Pons (tissue), 1 donor: ENCODE data around the gene PRC1.
A peak's percentile ranks its signal among the peaks of the same experiment; 100 is the strongest.
"Not testable (repeated sequence)": the region's sequence is repeated elsewhere in the genome, so short reads cannot be mapped to it uniquely, and the experiment has no call there.

ENCODE experiments used
- DNase-seq: peaks from one replicate; pipeline ENCODE4 v3.0.0-alpha.2; 2016; ENCODE audit warnings: low spot score

The PRC1 gene

GRCh38 chr15:90994417-90995311 lies at the start of gene PRC1:
Gene PRC1 (minus strand): TSS chr15:90994535. CDS start chr15:90994417, 118 bp downstream.
- peak; percentile 93 for DNase-seq

GRCh38 chr15:91043202-91043874 lies 49.0 kb upstream of the PRC1 start:
- no peak for DNase-seq

GRCh38 chr15:91040856-91041255 lies 46.5 kb upstream of the PRC1 start:
- DNase-seq, result no peak

- no peak for DNase-seq
These were observed 45.7 kb upstream of the PRC1 start for GRCh38 chr15:91039996-91040395.

GRCh38 chr15:91032919-91033803 lies 38.8 kb upstream of the PRC1 start:
- DNase-seq, result no peak

GRCh38 chr15:91031796-91032195 lies 37.5 kb upstream of the PRC1 start:
- no peak for DNase-seq

GRCh38 chr15:91027677-91028076 lies 33.3 kb upstream of the PRC1 start:
- DNase-seq, result no peak

GRCh38 chr15:91023720-91024119 lies 29.4 kb upstream of the PRC1 start:
- no peak for DNase-seq

GRCh38 chr15:91022832-91023129 lies 28.4 kb upstream of the PRC1 start:
- peak; percentile 45 for DNase-seq

- DNase-seq, result peak; percentile 89
These were observed 27.9 kb upstream of the PRC1 start, which contains the start of gene VPS33B for GRCh38 chr15:91022075-91022831. Gene VPS33B (minus strand): TSS chr15:91022594. CDS start chr15:91022249, 345 bp downstream.

GRCh38 chr15:91021516-91022074 lies 27.3 kb upstream of the PRC1 start:
- peak; percentile 28 for DNase-seq

GRCh38 chr15:91018158-91018557 lies 23.8 kb upstream of the PRC1 start:
- DNase-seq, result no peak

GRCh38 chr15:91017716-91018115 lies 23.4 kb upstream of the PRC1 start:
- no peak for DNase-seq

GRCh38 chr15:91013701-91014100 lies 19.4 kb upstream of the PRC1 start:
- DNase-seq, result not testable (repeated sequence)

- no peak for DNase-seq
These were observed 12.9 kb upstream of the PRC1 start for GRCh38 chr15:91007266-91007665.

GRCh38 chr15:91001209-91001608 lies 6.9 kb upstream of the PRC1 start:
- no peak for DNase-seq

GRCh38 chr15:90998737-90999136 lies 4.4 kb upstream of the PRC1 start:
- DNase-seq, result no peak

GRCh38 chr15:90994059-90994416 lies 297 bp downstream of the PRC1 start:
- DNase-seq, result no peak

GRCh38 chr15:90991587-90992285 lies 2.6 kb downstream of the PRC1 start:
- DNase-seq, result no peak

- no peak for DNase-seq
These were observed 3.9 kb downstream of the PRC1 start for GRCh38 chr15:90990446-90990845.
